HL-60 (cell line): ENCODE data around the gene PASK.

Source experiments
- CTCF ChIP-seq: IDR thresholded peaks from one replicate; pipeline ENCODE4 v1.5.1; 2011; ENCODE audit warnings: low read length, control low read depth, inconsistent platforms; ENCODE audit not compliant: insufficient read depth
- GABPA ChIP-seq: IDR thresholded peaks from 2 replicates; pipeline ENCODE4 v1.6.1; 2012; ENCODE audit warnings: low read depth
- POLR2AphosphoS5 ChIP-seq: IDR thresholded peaks from 2 replicates; pipeline ENCODE4 v1.6.1; 2012; ENCODE audit warnings: low read depth
- REST ChIP-seq: IDR thresholded peaks from 2 replicates; pipeline ENCODE4 v1.6.1; 2012; ENCODE audit warnings: low read depth; ENCODE audit not compliant: insufficient replicate concordance
- SPI1 ChIP-seq: IDR thresholded peaks from 2 replicates; pipeline ENCODE4 v1.6.1; 2012; ENCODE audit warnings: low read depth, mild to moderate bottlenecking, borderline replicate concordance

GRCh38 chr2:241110089-241110606 lies 39.1 kb downstream of the PASK start:
- TF ChIP-seq CTCF (no peak), POLR2AphosphoS5 (no peak), GABPA (no peak), REST (no peak), SPI1 (no peak)
